ENCODE measurements around the gene TMEM156.

DNA sequence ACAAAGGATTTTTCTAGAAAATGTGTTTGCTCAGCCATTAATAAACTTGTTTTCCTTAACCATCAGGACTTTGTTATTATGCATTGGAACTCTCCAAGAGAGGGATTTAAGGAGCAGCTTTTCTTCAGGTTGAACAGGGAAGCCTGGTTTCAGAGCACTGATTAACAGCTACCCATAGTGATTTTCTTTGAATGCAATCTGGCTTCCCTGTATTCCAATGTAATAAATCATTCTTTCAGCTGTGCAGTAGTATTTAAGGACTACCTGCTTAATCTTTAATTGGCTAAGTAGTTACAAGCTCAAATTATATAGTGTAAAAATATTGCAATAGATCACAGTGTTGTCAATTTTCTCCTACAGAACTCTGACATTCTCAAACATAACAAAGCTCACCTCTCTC, 77.5 kb downstream of the TMEM156 start:
- TF ChIP-seq POLR2AphosphoS5 (IDR thresholded peaks at IDR 0.05): no peak
- TF ChIP-seq, protein P1, sequence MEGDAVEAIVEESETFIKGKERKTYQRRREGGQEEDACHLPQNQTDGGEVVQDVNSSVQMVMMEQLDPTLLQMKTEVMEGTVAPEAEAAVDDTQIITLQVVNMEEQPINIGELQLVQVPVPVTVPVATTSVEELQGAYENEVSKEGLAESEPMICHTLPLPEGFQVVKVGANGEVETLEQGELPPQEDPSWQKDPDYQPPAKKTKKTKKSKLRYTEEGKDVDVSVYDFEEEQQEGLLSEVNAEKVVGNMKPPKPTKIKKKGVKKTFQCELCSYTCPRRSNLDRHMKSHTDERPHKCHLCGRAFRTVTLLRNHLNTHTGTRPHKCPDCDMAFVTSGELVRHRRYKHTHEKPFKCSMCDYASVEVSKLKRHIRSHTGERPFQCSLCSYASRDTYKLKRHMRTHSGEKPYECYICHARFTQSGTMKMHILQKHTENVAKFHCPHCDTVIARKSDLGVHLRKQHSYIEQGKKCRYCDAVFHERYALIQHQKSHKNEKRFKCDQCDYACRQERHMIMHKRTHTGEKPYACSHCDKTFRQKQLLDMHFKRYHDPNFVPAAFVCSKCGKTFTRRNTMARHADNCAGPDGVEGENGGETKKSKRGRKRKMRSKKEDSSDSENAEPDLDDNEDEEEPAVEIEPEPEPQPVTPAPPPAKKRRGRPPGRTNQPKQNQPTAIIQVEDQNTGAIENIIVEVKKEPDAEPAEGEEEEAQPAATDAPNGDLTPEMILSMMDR (IDR thresholded peaks at IDR 0.05): no peak

Data from breast epithelium (tissue), 3 donors.